Mucosa of descending colon (tissue), 3 donors: ENCODE data around the gene MSL3. TPM values are rescaled to one million over a fixed set of nuclear protein-coding genes. Genes with fewer than 3 reads are reported as not detected.
A peak's percentile ranks its signal among the peaks of the same experiment; 100 is the strongest.

Experiments used
- ATAC-seq: fragments of 200-7000 bp; cut with Tn5 transposase; one replicate; pipeline ENCODE4 v1.9.1; 2020; ENCODE audit warnings: mild to moderate bottlenecking, moderate library complexity
- DNase-seq, 3 donors: peaks; one replicate each; pipeline ENCODE4 v3.0.0-alpha.2; 2020
- H3K36me3 ChIP-seq: fragments of 200-600 bp; one replicate; pipeline ENCODE4 v1.8.0; 2021; ENCODE audit warnings: low read depth, mild to moderate bottlenecking
- H3K4me1 ChIP-seq: fragments of 200-600 bp; one replicate; pipeline ENCODE4 v1.8.0; 2021; ENCODE audit warnings: low read depth, mild to moderate bottlenecking
- H3K4me3 ChIP-seq: fragments of 200-600 bp; one replicate; pipeline ENCODE4 v1.8.0; 2021; ENCODE audit warnings: mild to moderate bottlenecking
- H3K9me3 ChIP-seq: fragments of 200-600 bp; one replicate; pipeline ENCODE4 v1.8.0; 2021; ENCODE audit warnings: mild to moderate bottlenecking
- intact Hi-C, 2 donors: fragments of 100-400 bp; cut with DNase I in 1 of 2; cut with micrococcal nuclease in 1 of 2; formaldehyde crosslinking; loops; one replicate each; pipeline versions ENCODE4 v1.11.0 to v1.11.1; 2022; cut with DNase I, micrococcal nuclease
- total RNA-seq, 3 donors: library from RNA; stranded (reverse); fragmentation: NEBNext Ultra II Directional in 2 of 3; extraction: Animal tissue kit (Norgen Biotek cat#: 25700) in 2 of 3; gene quantifications; one replicate each; pipeline versions ENCODE4 v1.2.1 to v1.2.4, GENCODE V29; 2021 to 2023
- TF ChIP-seq, protein P1 (sequence below): fragments of 200-600 bp; IDR thresholded peaks from one replicate; pipeline ENCODE4 v1.8.0; 2022; ENCODE audit warnings: antibody characterized with exemption, mild to moderate bottlenecking
- donor health status: DM: no; HTN: no; CAD: no; lungs with moderate emphysema.
- donor health status: DM: no; HTN: no; CAD: no.
- donor health status: DM: no; HTN: yes; CAD: no.

Gene MSL3
- total RNA-seq, 3 donors from 2014 or later: 17.2 to 25.3 (median 19.5) TPM

DNA sequence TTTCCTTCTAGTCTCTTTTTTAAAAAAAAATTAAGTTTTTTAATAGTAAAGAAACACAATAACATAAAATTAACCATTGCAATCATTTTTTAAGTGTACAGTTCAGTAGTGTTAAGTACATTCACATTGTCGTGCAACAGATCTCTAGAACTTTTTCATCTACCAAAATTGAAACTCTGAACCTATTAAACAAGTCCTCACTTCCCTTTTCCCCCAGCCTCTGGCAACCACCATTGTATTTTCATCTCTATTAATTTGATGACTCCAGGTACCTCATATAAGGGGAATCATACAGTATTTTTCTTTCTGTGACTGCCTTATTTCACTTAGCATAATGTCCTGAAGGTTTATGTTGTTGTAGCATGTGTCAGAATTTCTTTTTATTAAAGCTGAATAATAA is 31.8 kb downstream of the MSL3 start:
- intact Hi-C loops: no loop called here
- no peak overlapping the region for H3K4me3 ChIP-seq
- TF ChIP-seq, protein P1, sequence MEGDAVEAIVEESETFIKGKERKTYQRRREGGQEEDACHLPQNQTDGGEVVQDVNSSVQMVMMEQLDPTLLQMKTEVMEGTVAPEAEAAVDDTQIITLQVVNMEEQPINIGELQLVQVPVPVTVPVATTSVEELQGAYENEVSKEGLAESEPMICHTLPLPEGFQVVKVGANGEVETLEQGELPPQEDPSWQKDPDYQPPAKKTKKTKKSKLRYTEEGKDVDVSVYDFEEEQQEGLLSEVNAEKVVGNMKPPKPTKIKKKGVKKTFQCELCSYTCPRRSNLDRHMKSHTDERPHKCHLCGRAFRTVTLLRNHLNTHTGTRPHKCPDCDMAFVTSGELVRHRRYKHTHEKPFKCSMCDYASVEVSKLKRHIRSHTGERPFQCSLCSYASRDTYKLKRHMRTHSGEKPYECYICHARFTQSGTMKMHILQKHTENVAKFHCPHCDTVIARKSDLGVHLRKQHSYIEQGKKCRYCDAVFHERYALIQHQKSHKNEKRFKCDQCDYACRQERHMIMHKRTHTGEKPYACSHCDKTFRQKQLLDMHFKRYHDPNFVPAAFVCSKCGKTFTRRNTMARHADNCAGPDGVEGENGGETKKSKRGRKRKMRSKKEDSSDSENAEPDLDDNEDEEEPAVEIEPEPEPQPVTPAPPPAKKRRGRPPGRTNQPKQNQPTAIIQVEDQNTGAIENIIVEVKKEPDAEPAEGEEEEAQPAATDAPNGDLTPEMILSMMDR: no peak
- no peaks in the 10 kb centered on the region for H3K9me3 ChIP-seq
- DNase-seq: no peak
- ATAC-seq: no peak
- H3K4me1 ChIP-seq: no peaks in the 10 kb centered on the region
- H3K36me3 ChIP-seq: no peaks in the 10 kb centered on the region

DNA sequence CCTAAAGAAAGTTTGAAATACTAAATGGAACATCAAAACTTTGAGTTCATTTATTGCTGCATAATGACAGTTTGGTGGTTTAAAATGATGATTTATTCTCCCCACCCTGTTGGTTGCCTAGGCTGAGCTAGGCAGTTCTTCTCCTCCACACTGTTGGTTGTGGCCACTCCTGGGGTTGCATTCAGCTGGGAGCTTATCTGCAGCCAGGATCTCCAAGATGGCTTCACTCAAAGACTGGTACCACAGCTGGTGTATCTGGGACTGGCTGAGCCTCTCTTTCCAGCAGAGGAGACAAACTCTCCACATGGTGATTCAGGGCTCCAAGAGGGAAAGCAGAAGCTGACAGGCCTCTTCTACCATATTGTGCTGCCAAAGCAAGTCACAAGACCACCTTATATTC is 33.1 kb downstream of the MSL3 start:
- intact Hi-C loops: no loop called here
- DNase-seq: no peak
- Histone ChIP-seq H3K9me3 (no peaks in the 10 kb centered on the region), H3K4me3 (no peak overlapping the region), H3K36me3 (no peaks in the 10 kb centered on the region), H3K4me1 (no peaks in the 10 kb centered on the region)
- TF ChIP-seq, protein P1: no peak
- no peak for ATAC-seq

DNA sequence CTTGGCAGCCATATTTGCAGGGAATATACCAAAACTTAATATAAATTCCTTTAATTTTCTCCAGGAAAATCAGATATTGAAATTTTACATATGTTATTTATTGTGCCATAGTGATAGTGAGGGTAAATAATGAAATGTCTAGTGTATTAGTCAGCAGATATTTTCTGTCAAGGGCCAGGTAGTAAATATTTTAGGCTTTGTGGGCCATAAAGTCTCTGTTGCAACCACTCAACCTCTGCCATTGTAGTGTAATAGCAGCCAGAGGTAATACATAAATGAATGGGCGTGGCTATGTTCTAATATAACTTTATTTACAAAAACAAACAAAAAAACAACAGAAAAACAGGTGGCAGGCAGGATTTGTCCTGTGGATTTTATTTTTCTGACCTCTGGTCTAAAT is 33.5 kb downstream of the MSL3 start:
- Histone ChIP-seq H3K4me1 (no peaks in the 10 kb centered on the region), H3K4me3 (no peak overlapping the region), H3K9me3 (no peaks in the 10 kb centered on the region), H3K36me3 (no peaks in the 10 kb centered on the region)
- no peak for ATAC-seq
- no peak for DNase-seq
- intact Hi-C loops: no loop called here
- TF ChIP-seq, protein P1: no peak

DNA sequence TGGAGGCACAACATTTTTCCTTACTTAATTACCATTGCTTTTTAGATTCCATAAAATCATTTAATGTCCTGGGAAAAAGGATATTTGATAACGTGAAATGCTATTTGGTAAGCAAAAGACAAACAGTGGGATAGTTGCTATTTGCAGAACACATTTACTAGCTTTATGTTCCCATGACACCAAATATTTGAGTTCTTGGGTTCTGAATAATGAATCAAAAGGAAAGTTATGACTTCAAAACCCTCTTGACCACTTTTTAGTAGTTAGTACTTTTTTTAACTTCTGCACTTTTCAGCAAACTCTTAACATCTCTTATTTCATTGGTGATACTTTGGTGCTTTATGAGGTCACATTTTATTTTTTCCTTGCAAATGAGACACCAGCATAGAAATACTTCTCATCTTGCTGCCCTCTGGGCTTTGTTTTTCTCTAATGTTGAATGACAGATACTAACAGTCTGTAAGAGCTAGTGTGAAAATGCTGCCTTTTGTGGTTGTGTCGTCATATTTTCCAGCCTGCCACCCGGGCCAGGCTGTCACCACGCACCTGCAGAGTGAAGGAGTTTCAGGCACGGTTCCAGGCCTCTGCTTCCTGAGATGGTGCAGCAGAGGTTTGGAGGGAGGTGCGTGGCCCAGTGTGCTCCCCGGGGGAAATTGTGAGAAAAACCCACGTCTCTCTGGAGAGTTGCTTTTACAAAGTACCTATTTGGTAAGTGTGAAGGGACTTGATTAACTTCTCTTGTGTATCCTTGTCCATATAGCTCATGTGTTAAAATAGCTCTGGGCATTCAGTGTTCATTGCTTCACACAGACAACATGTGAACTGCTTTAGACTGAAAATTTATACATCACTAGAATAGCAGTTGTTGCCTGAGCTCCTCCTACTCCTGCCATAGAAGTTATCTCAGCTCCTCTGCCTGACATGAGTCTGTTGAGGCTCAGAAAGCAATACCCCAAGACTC is 34.7 kb downstream of the MSL3 start:
- Histone ChIP-seq H3K36me3 (no peaks in the 10 kb centered on the region), H3K9me3 (no peaks in the 10 kb centered on the region), H3K4me3 (no peak overlapping the region), H3K4me1 (no peaks in the 10 kb centered on the region)
- peak; percentile 52 for ATAC-seq
- intact Hi-C loops: no loop called here
- peak in 2 of 3 donors; percentile 16 to 31 for DNase-seq
- TF ChIP-seq, protein P1: no peak

DNA sequence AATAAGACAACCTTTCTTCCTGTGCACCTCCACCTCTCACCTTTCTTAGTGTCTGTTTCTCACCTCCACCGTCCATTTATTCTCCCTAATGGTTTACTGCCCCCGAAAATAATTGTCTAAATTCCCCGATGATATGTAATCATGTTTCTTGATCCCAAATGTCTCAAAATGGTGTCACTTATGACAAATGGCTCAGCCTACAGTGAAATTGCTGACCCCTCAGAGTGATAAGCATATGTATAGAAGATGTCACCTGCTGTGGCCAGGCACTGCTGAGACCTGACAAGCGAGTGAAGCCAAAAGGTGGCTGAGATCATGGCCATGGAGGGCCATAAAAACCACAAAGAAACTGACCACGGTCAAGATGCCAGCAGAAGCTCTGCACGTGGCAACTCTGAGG is 35.7 kb downstream of the MSL3 start:
- TF ChIP-seq, protein P1: no peak
- ATAC-seq (no peak), DNase-seq (no peak)
- no peaks in the 10 kb centered on the region for H3K4me1 ChIP-seq
- intact Hi-C loops: no loop called here
- H3K4me3 ChIP-seq: no peak overlapping the region
- no peaks in the 10 kb centered on the region for H3K9me3 ChIP-seq
- H3K36me3 ChIP-seq: no peaks in the 10 kb centered on the region
